ENCODE results near the gene CLTB.
"Not testable (repeated sequence)": the region's sequence is repeated elsewhere in the genome, so short reads cannot be mapped to it uniquely, and the experiment has no call there.

The CLTB gene, protein sequence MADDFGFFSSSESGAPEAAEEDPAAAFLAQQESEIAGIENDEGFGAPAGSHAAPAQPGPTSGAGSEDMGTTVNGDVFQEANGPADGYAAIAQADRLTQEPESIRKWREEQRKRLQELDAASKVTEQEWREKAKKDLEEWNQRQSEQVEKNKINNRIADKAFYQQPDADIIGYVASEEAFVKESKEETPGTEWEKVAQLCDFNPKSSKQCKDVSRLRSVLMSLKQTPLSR

DNA sequence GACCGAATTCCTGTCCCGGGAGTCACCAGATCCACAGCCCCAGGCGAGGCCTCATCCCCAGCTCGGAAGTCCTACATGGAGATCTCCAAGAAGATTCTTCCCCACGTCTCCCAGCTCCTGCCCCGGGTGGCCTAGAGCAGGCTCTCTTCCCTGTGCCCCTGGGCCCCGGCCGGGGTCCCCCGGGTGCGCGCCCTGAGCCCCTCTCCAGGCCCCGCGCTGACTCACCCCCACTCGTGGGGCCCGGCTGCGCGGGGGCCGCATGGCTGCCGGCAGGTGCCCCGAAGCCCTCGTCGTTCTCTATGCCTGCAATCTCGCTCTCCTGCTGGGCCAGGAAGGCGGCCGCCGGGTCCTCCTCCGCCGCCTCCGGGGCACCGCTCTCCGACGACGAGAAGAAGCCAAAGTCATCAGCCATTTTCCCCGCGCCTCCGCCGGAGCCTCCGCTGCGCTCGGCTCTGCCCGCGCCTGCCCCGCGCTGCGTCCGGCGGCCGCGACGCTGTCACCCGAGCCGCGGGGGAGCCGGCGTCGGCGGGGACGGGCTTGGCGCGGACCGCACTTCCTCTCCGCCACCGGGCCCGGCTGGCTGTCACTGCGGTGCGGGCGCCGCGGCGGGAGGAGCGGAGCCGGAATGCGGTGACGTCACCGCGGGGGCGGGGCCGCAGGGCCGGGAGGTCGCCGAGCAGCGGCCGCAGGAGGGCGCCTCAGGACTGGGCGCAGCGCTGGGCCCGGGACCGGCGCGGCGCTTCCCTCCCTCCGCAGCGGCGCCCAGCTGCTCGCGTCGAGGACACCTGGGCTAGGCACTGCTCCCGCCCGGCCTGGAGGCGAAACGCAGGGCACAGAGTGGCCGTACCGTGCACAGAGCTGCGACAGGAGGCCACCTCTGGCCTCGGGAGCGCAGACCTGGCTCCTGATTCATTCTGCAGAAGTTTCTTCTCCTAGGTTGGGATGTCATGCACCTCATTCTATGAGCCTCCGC, at the start of gene CLTB:
CLTB (minus strand) TSS at position 588 of the 973 bp plus-strand sequence; CDS start at position 412, 176 bp downstream.
- DNase-seq (ENCODE audit: low read depth), result peak; percentile 91

- DNase-seq (ENCODE audit: low read depth), result no peak
These were observed 46.9 kb upstream of the CLTB start for GRCh38 chr5:176463113-176463764.

DNA sequence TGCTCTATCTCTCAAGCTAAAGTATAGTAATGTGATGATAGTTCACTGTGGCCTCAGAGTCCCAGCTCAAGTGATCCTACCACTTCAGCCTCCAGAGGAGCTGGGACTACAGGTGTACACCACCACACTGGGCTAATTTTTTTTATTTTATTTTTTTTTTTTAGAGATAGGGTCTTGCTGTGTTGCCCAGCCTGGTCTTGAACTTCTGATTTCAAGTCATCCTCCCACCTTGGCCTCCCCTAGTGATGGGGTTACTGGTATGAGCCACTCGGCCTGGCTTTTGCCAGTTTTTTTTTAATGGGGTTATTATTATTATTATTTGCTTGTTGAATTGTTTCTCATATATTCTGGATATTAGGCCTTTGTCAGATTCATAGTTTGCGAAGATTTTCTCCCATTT, 45.0 kb upstream of the CLTB start:
- DNase-seq (ENCODE audit: low read depth), result no peak

GRCh38 chr5:176458904-176459561, 42.7 kb upstream of the CLTB start:
- DNase-seq (ENCODE audit: low read depth), result no peak

DNA sequence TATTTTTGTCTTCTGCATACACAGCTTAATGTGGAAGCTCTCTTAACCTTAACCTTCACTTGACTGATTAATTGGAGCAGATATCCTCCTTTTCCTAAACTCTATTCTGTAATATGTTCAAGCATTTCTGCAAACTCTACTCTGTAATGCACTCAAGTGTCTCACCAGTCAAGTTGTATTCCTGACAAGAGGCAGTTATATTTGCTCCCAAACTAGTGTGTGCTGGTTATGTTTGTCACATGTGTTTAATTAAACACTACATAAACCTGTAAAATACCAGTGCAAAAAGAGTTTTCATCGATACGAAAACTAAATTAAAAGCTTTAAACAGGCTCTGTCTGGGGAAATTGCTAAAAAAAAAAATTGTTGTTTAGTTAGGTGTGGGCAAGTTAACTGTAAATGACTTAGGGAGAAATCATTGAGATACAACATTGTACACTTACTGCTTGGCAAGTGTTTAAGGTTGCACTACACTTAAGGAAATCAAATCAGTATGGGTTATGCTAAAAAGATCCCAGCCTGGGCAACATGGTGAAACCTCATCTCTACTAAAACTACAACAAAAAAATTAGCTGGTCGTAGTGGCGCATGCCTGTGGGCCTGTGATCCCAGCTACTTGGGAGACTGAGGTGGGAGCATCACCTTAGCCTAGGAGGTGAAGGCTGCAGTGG, 38.5 kb upstream of the CLTB start:
- DNase-seq (ENCODE audit: low read depth), result no peak

DNA sequence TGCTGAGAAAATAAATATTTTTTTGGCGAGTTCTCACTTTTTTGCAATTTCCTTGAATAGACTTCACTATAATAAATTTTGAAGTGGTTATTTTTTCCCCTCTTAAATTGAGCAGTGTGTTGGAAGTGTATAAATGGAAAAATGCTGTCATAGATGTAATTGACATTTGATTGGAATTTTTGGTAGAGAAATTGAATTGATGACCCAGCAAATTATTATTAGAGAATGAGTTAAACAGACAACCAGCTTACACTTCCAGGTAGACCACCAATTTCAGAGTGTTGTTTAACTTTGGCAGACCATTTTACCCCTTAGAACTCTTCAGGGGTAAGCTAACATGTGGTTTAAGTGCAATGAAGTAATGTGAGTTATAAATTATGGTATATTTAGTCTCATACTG, 33.7 kb upstream of the CLTB start:
- DNase-seq (ENCODE audit: low read depth), result no peak

DNA sequence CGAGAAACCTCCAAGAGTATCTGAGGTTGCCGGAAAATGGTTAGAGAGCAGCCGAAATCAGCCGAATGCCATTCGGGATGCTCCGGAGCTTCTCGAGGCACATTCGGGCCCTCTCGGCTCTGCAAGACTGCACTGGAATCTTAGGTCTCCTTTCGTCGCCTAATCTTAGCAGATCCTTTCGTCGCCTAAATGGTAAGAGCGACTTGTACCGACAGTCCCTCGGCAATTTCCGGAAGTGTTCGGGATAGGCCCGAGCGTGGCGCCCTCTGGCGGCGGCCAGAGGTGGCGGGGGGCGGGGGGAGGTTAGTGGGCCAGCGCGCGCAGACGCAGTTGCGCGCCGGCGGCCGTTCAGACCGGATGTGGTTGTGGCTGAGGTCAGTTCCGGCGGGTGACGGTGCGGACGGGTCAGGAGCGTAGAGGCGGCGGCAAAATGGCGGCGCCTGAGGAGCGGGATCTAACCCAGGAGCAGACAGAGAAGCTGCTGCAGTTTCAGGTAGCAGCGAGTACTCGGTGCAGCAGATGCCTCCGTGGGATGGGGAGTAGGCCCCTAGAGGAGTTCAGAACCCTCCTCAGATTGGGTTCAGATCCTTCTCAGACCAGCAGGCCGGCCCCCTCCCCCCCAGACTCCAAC, 31.8 kb upstream of the CLTB start, which contains the start of gene FAF2:
FAF2 (plus strand) TSS at position 408 of the 631 bp plus-strand sequence; CDS start at position 431, 23 bp downstream.
- DNase-seq (ENCODE audit: low read depth), result peak; percentile 99

DNA sequence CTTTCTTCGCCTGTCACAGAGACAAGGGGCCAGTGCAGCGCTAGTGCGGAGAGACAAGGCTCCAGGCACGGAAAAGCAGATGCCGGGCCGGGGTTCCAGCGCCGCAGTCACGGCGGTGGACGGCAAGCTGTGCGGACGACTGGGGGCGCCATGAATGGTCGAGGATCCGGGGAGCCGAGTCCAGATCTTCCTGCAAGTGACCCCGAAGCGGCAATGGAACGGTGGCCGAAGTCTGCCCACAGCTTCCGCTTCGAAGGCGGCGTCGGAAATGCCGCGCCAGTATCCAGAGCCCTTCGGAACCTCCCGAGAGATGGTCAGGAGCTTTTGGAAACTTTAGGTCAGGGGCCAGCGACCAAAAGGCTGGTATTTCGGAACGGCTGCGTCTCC, 31.2 kb upstream of the CLTB start:
- no peak for DNase-seq (ENCODE audit: low read depth)

- DNase-seq (ENCODE audit: low read depth), result no peak
These were observed 30.7 kb upstream of the CLTB start for GRCh38 chr5:176446884-176447590.

DNA sequence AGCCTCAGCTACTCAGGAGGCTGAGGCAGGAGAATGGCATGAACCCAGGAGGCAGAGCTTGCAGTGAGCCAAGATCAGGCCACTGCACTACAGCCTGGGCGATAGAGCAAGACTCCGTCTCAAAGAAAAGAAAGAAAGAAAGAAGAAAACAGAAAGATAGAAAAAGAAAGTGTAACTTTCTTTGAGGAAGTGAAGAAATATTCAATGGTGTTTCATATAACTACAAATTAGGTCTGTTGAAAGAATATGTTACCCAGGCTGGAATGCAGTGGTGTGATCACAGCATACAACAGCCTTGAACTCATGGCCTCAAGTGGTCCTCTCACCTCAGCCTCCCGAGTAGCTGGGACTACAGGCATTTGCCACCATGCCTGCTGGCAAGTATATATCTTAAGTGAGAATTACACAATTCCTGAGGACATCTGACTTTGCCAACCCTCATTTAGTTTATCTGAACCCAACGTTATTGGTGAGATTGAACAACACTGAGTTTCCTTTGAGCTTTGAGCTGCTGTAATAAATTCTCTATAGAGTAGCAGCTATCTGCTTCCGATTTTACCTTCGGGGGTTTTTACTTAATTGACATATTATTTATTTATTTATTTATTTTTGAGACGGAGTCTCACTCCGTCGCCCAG, 29.8 kb upstream of the CLTB start:
- no peak for DNase-seq (ENCODE audit: low read depth)

DNA sequence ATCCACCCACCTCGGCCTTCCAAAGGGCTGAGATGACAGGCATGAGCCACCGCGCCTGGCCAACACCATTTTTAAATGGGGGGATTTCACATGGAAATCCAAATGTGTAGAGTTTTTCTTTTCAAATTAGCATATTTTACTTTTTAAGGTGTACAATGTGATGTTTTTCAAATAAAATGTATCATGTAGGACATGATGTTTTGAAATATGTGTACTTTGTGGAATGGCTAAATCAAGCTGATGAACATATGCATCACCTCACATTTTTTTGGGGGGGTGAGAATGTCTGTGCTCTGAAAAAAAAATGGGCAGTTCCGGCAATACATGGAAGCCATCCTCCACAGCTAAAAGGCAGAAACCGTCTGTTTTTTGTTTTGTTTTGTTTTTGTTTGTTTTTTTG, 28.4 kb upstream of the CLTB start:
- no peak for DNase-seq (ENCODE audit: low read depth)

GRCh38 chr5:176442911-176443310, 26.6 kb upstream of the CLTB start:
- DNase-seq (ENCODE audit: low read depth), result not testable (repeated sequence)

DNA sequence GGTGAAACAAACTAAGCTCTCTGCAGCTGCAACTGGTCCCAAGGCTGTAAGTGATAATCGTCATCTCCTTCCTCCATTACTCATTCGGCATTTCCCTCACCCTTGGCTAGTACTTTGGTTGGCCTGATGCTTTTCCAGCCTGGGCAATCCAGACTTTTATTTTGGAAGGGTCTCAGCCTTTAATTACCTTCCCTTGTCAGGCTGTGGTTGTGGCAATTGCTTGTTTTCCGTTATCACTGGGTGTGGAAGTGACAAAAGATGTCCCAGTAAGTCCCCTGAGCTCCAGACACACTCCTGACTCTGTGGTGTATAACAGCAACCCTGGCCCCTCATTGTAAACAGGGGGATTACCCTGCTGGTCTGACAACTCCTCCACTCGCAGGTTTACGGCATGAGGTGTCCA, 25.6 kb upstream of the CLTB start:
- no peak for DNase-seq (ENCODE audit: low read depth)

- no peak for DNase-seq (ENCODE audit: low read depth)
These were observed 24.8 kb upstream of the CLTB start for GRCh38 chr5:176440927-176441706.

DNA sequence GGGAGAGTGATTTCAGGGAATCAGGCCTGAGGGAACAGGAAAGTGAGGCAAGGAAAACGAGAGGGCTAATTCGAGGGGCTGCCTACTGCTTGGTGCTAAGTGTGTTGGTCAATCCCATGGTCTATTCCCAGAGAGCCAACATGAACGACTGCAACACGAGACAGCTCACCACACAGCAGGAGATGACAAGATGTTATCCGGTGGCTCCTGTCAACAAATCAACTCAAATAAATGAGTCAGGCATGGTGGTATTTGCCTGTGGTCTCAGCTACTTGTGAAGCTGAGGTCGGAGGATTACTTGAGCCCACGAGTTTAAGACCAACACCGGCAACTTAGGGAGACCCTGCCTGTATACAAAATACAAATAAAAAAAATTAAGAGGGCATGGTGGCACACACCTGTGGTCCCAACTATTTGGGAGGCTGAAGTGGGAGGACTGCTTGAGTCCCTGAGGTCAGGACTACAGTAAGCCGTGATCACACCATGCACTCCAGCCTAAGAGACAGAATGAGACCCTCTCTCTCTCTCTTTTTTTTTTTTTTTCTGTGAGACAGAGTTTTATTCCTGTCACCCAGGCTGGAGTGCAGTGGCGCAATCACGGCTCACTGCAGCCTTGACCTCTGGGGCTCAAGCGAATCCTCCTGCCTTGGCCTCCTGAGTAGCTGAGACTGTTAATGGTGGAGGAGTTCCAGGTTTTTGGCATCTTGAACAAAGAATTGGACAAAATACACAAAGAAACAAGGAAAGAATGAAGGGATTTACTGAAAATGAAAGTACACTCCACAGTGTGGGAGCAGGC, 22.8 kb upstream of the CLTB start:
- DNase-seq (ENCODE audit: low read depth), result no peak

DNA sequence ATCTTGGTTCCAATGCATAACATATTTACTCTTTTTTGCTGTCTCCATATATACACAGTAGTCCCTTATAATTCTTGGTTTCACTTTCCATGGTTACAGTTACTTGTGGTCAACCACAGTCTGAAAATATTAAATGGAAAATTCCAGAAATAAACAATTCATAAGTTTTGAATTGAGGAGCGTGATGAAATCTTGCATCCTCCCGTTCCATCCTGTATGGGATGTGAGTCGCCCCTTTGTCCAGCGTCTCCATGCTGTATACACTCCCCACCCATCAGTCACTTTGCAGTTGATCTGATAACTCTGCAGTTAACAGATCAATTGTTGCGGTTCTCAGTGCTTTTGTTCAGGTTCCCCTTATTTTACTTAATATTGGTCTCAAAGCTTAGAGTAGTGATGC, 20.3 kb upstream of the CLTB start:
- DNase-seq (ENCODE audit: low read depth), result no peak

- no peak for DNase-seq (ENCODE audit: low read depth)
These were observed 16.4 kb upstream of the CLTB start for GRCh38 chr5:176432707-176433106.

DNA sequence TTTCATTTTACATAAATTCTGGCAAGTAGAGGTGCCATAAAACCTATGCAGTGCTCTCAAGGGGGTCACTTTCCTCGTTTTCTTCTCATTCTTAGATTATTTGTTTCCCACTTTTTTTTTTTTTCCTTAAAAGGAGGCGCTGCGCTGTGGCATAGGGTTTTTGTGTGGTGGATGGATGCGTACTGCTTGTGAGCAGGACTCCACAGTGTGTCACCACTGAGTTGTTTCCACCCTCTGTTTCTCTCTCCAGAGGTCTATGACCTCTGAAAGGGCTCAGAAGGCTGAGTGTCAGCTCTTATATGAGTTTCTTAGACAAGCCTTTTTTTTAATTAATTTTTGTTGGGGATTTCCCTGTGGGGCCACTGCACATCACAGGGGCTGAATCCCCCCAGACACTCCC, 13.6 kb upstream of the CLTB start:
- no peak for DNase-seq (ENCODE audit: low read depth)
